Karpas-422 (cell line): ENCODE results near the gene CYSTM1. TPM values are rescaled to one million over a fixed set of nuclear protein-coding genes. Genes with fewer than 3 reads are reported as not detected.

Experiments used
- DNase-seq: peaks from one replicate; pipeline ENCODE4 v3.0.0-alpha.2; 2015
- H2AFZ ChIP-seq: fragments of 200-600 bp; sonication (generic); 2 replicates; pipeline ENCODE4 v1.6.1; 2014; ENCODE audit warnings: antibody characterized with exemption, low read length, mixed read lengths
- H3K27ac ChIP-seq: fragments of 200-600 bp; sonication (generic); 2 replicates; pipeline ENCODE4 v1.5.1; 2014; ENCODE audit warnings: mild to moderate bottlenecking, low read length, moderate library complexity
- H3K27me3 ChIP-seq: fragments of 200-600 bp; sonication (generic); 2 replicates; pipeline ENCODE4 v1.6.1; 2014; ENCODE audit warnings: low read length, mixed read lengths
- H3K36me3 ChIP-seq: fragments of 200-600 bp; sonication (generic); 2 replicates; pipeline ENCODE4 v1.6.1; 2014; ENCODE audit warnings: low read length, mixed read lengths; ENCODE audit not compliant: insufficient read depth
- H3K4me1 ChIP-seq: fragments of 200-600 bp; sonication (generic); 2 replicates; pipeline ENCODE4 v1.6.1; 2014; ENCODE audit warnings: mild to moderate bottlenecking, low read length, mixed read lengths
- H3K4me2 ChIP-seq: fragments of 200-600 bp; sonication (generic); 2 replicates; pipeline ENCODE4 v1.6.1; 2014; ENCODE audit warnings: low read length, low read depth, mild to moderate bottlenecking; ENCODE audit not compliant: poor library complexity, severe bottlenecking
- H3K4me3 ChIP-seq: fragments of 200-600 bp; sonication (generic); 2 replicates; pipeline ENCODE4 v1.5.1; 2014; ENCODE audit warnings: mild to moderate bottlenecking, antibody characterized with exemption, low read length, mixed read lengths
- H3K79me2 ChIP-seq: fragments of 200-600 bp; sonication (generic); 2 replicates; pipeline ENCODE4 v1.6.1; 2014; ENCODE audit warnings: mild to moderate bottlenecking, low read length, mixed read lengths
- H3K9ac ChIP-seq: fragments of 200-600 bp; sonication (generic); 2 replicates; pipeline ENCODE4 v1.6.0; 2014; ENCODE audit warnings: low read length
- H3K9me2 ChIP-seq: fragments of 200-600 bp; sonication (generic), shearing (Covaris generic); replicated peaks from 2 replicates; pipeline ENCODE4 v1.6.0; 2014; ENCODE audit warnings: mild to moderate bottlenecking, low read length, moderate library complexity; ENCODE audit not compliant: insufficient read depth
- H3K9me3 ChIP-seq: fragments of 300-700, 200-600 bp; sonication (generic); 2 replicates; pipeline ENCODE4 v1.6.1; 2014; ENCODE audit warnings: low read length, mixed read lengths
- H4K20me1 ChIP-seq: fragments of 200-600 bp; sonication (generic); 2 replicates; pipeline ENCODE4 v1.6.1; 2014; ENCODE audit warnings: mild to moderate bottlenecking, antibody characterized with exemption, low read length, low read depth; ENCODE audit not compliant: insufficient read depth
- total RNA-seq: library from RNA; depleted of rRNA; stranded (reverse); fragments of >200 nt; shearing (Covaris generic); gene quantifications from 2 replicates; pipeline ENCODE4 v1.2.3, GENCODE V29; 2014; ENCODE audit warnings: low replicate concordance

The CYSTM1 gene
- total RNA-seq, 1 experiment from 2014 or later = 28.5 TPM

- Histone ChIP-seq H2AFZ (no peak overlapping the region), H3K27ac (no peak overlapping the region), H3K4me3 (no peak overlapping the region), H3K9me2 (no peaks in the 10 kb centered on the region), H3K36me3 (no peaks in the 10 kb centered on the region), H3K4me1 (no peaks in the 10 kb centered on the region), H3K4me2 (no peak overlapping the region), H3K9ac (no peak overlapping the region), H3K79me2 (no peaks in the 10 kb centered on the region), H4K20me1 (no peaks in the 10 kb centered on the region), H3K9me3 (no peaks in the 10 kb centered on the region), H3K27me3 (no peaks in the 10 kb centered on the region)
- no peak for DNase-seq
Measured at GRCh38 chr5:140162781-140163180, 12.2 kb upstream of the CYSTM1 start.

- Histone ChIP-seq H3K4me2 (no peak overlapping the region), H3K9me3 (no peaks in the 10 kb centered on the region), H3K79me2 (no peaks in the 10 kb centered on the region), H3K36me3 (no peaks in the 10 kb centered on the region), H2AFZ (no peak overlapping the region), H3K27me3 (no peaks in the 10 kb centered on the region), H3K9me2 (no peaks in the 10 kb centered on the region), H3K9ac (no peak overlapping the region), H3K4me3 (no peak overlapping the region), H3K27ac (no peak overlapping the region), H4K20me1 (no peaks in the 10 kb centered on the region), H3K4me1 (no peaks in the 10 kb centered on the region)
- no peak for DNase-seq
Measured at GRCh38 chr5:140165101-140165922, 9.7 kb upstream of the CYSTM1 start.

GRCh38 chr5:140165923-140166270, 9.1 kb upstream of the CYSTM1 start:
- Histone ChIP-seq H3K79me2 (no peaks in the 10 kb centered on the region), H3K4me1 (no peaks in the 10 kb centered on the region), H3K36me3 (no peaks in the 10 kb centered on the region), H3K27me3 (no peaks in the 10 kb centered on the region), H3K4me2 (no peak overlapping the region), H4K20me1 (no peaks in the 10 kb centered on the region), H2AFZ (no peak overlapping the region), H3K27ac (no peak overlapping the region), H3K9me2 (no peaks in the 10 kb centered on the region), H3K4me3 (no peak overlapping the region), H3K9ac (no peak overlapping the region), H3K9me3 (no peaks in the 10 kb centered on the region)
- DNase-seq = no peak

- Histone ChIP-seq H3K4me3 (no peak overlapping the region), H3K27ac (no peak overlapping the region), H3K9me2 (no peaks in the 10 kb centered on the region), H3K9ac (no peak overlapping the region), H4K20me1 (no peaks in the 10 kb centered on the region), H3K4me2 (no peak overlapping the region), H3K4me1 (no peaks in the 10 kb centered on the region), H3K27me3 (no peaks in the 10 kb centered on the region), H3K79me2 (no peaks in the 10 kb centered on the region), H3K36me3 (no peaks in the 10 kb centered on the region), H2AFZ (no peak overlapping the region), H3K9me3 (no peaks in the 10 kb centered on the region)
- no peak for DNase-seq
Measured at GRCh38 chr5:140166911-140167310, 8.1 kb upstream of the CYSTM1 start.

- DNase-seq = no peak
- H3K36me3 ChIP-seq = no peaks in the 10 kb centered on the region
- no peak overlapping the region for H3K9ac ChIP-seq
- no peaks in the 10 kb centered on the region for H3K9me2 ChIP-seq
- no peaks in the 10 kb centered on the region for H4K20me1 ChIP-seq
- no peaks in the 10 kb centered on the region for H3K79me2 ChIP-seq
- no peaks in the 10 kb centered on the region for H3K4me1 ChIP-seq
- H3K27ac ChIP-seq = no peak overlapping the region
- H2AFZ ChIP-seq = no peak overlapping the region
- no peak overlapping the region for H3K4me3 ChIP-seq
- no peaks in the 10 kb centered on the region for H3K9me3 ChIP-seq
- H3K27me3 ChIP-seq = no peaks in the 10 kb centered on the region
- no peak overlapping the region for H3K4me2 ChIP-seq
Measured at GRCh38 chr5:140168371-140168770, 6.6 kb upstream of the CYSTM1 start.

- Histone ChIP-seq H3K4me2 (no peak overlapping the region), H3K9me3 (no peaks in the 10 kb centered on the region), H3K27ac (no peak overlapping the region), H3K9me2 (no peaks in the 10 kb centered on the region), H3K4me1 (peaks cover 2% of the 10 kb centered on the region), H3K36me3 (no peaks in the 10 kb centered on the region), H3K9ac (no peak overlapping the region), H3K4me3 (no peak overlapping the region), H3K27me3 (no peaks in the 10 kb centered on the region), H3K79me2 (no peaks in the 10 kb centered on the region), H2AFZ (no peak overlapping the region), H4K20me1 (no peaks in the 10 kb centered on the region)
- DNase-seq = no peak
Measured at GRCh38 chr5:140169410-140169809, 5.6 kb upstream of the CYSTM1 start.

GRCh38 chr5:140172483-140172882, 2.5 kb upstream of the CYSTM1 start:
- Histone ChIP-seq H3K9me3 (no peaks in the 10 kb centered on the region), H3K4me3 (no peak overlapping the region), H3K27ac (no peak overlapping the region), H3K9ac (no peak overlapping the region), H3K36me3 (no peaks in the 10 kb centered on the region), H3K4me2 (no peak overlapping the region), H3K27me3 (no peaks in the 10 kb centered on the region), H3K9me2 (no peaks in the 10 kb centered on the region), H3K4me1 (peaks cover 14% of the 10 kb centered on the region), H2AFZ (no peak overlapping the region), H3K79me2 (no peaks in the 10 kb centered on the region), H4K20me1 (no peaks in the 10 kb centered on the region)
- no peak for DNase-seq

- peaks cover 14% of the 10 kb centered on the region for H3K4me1 ChIP-seq
- DNase-seq = no peak
- no peaks in the 10 kb centered on the region for H3K9me2 ChIP-seq
- no peak overlapping the region for H3K27ac ChIP-seq
- no peak overlapping the region for H2AFZ ChIP-seq
- no peaks in the 10 kb centered on the region for H3K36me3 ChIP-seq
- no peaks in the 10 kb centered on the region for H3K27me3 ChIP-seq
- H3K4me2 ChIP-seq = peak overlapping the region; percentile 75
- H3K79me2 ChIP-seq = no peaks in the 10 kb centered on the region
- no peaks in the 10 kb centered on the region for H4K20me1 ChIP-seq
- H3K4me3 ChIP-seq = no peak overlapping the region
- no peaks in the 10 kb centered on the region for H3K9me3 ChIP-seq
- no peak overlapping the region for H3K9ac ChIP-seq
Measured at GRCh38 chr5:140174014-140174413, 974 bp upstream of the CYSTM1 start.
